ENCODE results near the gene PRICKLE4.
"Not testable (repeated sequence)": the region's sequence is repeated elsewhere in the genome, so short reads cannot be mapped to it uniquely, and the experiment has no call there.

The PRICKLE4 gene

DNA sequence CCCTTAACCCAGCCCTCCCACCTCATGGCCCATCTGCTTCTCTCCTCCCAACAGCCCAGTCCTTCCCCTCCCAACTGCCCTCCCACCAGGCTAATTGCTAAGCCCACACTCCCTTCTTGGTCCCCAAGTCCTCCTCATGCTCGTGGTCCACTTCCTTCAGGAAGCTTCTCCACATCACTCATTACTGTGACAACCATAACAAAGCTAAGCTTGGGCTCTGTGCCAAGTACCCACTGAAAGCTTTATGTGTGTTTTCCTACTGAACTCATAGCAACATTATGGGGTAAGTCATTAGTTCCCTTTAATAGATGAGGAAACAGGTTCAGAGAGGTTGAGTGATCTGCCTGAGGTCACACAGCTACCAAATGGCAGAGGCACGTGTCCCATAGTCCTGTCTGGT is 17.1 kb upstream of the PRICKLE4 start:
- H3F3A ChIP-seq (ENCODE audit: insufficient read depth) = no peaks in the 10 kb centered on the region
- no peak overlapping the region for H2AFZ ChIP-seq (ENCODE audit: low read depth, low read length, severe bottlenecking)
- no peaks in the 10 kb centered on the region for H4K20me1 ChIP-seq (ENCODE audit: low read depth, low read length)
- TF ChIP-seq, protein P1, sequence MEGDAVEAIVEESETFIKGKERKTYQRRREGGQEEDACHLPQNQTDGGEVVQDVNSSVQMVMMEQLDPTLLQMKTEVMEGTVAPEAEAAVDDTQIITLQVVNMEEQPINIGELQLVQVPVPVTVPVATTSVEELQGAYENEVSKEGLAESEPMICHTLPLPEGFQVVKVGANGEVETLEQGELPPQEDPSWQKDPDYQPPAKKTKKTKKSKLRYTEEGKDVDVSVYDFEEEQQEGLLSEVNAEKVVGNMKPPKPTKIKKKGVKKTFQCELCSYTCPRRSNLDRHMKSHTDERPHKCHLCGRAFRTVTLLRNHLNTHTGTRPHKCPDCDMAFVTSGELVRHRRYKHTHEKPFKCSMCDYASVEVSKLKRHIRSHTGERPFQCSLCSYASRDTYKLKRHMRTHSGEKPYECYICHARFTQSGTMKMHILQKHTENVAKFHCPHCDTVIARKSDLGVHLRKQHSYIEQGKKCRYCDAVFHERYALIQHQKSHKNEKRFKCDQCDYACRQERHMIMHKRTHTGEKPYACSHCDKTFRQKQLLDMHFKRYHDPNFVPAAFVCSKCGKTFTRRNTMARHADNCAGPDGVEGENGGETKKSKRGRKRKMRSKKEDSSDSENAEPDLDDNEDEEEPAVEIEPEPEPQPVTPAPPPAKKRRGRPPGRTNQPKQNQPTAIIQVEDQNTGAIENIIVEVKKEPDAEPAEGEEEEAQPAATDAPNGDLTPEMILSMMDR (IDR thresholded peaks at IDR 0.05; ENCODE audit: insufficient read depth, low read length, poor library complexity, severe bottlenecking) = no peak
- no peak for TF ChIP-seq EZH2phosphoT487 (conservative IDR thresholded peaks at IDR 0.05; ENCODE audit: low read length)
- H3K79me2 ChIP-seq (ENCODE audit: insufficient read depth, low read length) = no peaks in the 10 kb centered on the region
- no peak overlapping the region for H3K9ac ChIP-seq (ENCODE audit: low read length)
- no peak overlapping the region for H3K4me2 ChIP-seq (ENCODE audit: low read depth, low read length, poor library complexity, severe bottlenecking)
- H3K9me3 ChIP-seq (ENCODE audit: insufficient read depth, low read length) = no peaks in the 10 kb centered on the region
- H3K4me3 ChIP-seq (ENCODE audit: insufficient read depth, low read length, poor library complexity, severe bottlenecking) = no peak overlapping the region
- H3K27me3 ChIP-seq (ENCODE audit: low read length) = no peaks in the 10 kb centered on the region
- H3K36me3 ChIP-seq (ENCODE audit: low read length) = no peaks in the 10 kb centered on the region
- H3K9me2 ChIP-seq (replicated peaks; ENCODE audit: insufficient read depth, low read length) = no peaks in the 10 kb centered on the region
- H3K27ac ChIP-seq (ENCODE audit: low read depth, low read length) = no peak overlapping the region

DNA sequence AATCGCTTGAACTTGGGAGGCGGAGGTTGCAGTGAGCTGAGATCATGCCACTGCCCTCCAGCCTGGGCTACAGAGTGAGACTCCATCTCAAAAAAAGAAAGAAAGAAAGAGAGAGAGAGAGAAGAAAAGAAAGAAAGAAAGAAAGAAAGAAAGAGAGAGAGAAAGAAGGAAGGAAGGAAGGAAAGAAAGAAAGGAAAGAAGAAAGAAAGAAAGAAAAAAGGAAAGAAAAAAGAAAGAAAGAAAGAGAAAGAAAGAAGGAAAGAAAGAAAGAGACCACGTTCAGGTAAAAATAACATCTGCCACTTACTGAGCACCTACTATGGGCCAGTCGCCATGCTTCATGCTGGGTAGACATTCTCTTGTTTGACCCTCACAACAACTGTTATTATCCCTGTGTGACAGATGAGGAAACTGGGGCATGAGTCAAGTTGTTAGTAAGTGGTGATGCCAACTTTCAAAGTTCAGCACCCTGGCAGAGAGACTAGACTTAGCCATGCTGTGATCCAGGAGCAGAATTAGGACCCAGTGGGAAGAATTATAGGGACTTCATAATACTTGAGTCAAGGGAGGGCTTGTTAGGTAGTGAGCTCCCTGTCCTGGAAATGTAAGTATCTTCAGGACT is 14.4 kb upstream of the PRICKLE4 start:
- H2AFZ ChIP-seq (ENCODE audit: low read depth, low read length, severe bottlenecking); H3K4me3 ChIP-seq (ENCODE audit: insufficient read depth, low read length, poor library complexity, severe bottlenecking); H3K9ac ChIP-seq (ENCODE audit: low read length); H3K4me2 ChIP-seq (ENCODE audit: low read depth, low read length, poor library complexity, severe bottlenecking); H3K9me3 ChIP-seq (ENCODE audit: insufficient read depth, low read length); H3K27me3 ChIP-seq (ENCODE audit: low read length); H3K36me3 ChIP-seq (ENCODE audit: low read length); H3F3A ChIP-seq (ENCODE audit: insufficient read depth); H3K9me2 ChIP-seq (replicated peaks; ENCODE audit: insufficient read depth, low read length); H4K20me1 ChIP-seq (ENCODE audit: low read depth, low read length); H3K27ac ChIP-seq (ENCODE audit: low read depth, low read length); H3K79me2 ChIP-seq (ENCODE audit: insufficient read depth, low read length): not testable (repeated sequence)

DNA sequence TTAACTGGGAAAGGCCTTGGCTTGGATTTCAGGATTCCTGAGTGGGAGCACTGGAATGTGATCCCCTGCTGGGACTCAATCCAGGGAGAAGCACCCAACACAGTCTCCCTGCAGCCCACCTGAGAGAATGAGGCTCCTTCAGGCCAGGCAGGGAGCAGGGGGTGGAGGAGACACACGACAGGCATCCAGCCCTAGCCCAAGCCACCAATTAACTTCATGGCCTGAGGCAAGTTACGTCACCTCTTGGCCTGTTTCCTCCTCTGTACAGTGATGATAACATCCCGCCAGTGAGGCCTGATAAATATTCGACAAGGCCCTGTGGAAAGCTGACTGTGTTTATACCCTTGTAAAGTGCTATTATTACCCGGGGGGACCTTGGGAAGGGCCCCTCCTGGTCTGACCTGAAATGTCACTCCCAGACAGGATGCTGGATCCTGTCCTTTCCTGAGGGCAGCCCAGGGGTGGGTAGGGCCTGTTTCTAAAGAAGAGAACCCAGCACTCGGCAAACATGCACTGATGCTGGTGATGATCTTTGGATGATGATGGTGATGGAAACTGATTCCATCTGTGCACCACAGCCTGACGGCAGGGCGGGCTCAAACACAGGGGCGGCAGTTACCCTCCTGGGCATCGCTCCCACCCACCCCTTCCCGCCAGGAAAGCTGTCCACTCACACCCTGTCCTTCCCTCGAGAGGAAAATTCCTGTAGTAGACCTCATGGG is 13.3 kb upstream of the PRICKLE4 start:
- no peaks in the 10 kb centered on the region for H3F3A ChIP-seq (ENCODE audit: insufficient read depth)
- no peak overlapping the region for H2AFZ ChIP-seq (ENCODE audit: low read depth, low read length, severe bottlenecking)
- no peaks in the 10 kb centered on the region for H3K9me2 ChIP-seq (replicated peaks; ENCODE audit: insufficient read depth, low read length)
- TF ChIP-seq, protein P1 (IDR thresholded peaks at IDR 0.05; ENCODE audit: insufficient read depth, low read length, poor library complexity, severe bottlenecking) = no peak
- no peak for TF ChIP-seq EZH2phosphoT487 (conservative IDR thresholded peaks at IDR 0.05; ENCODE audit: low read length)
- no peaks in the 10 kb centered on the region for H3K36me3 ChIP-seq (ENCODE audit: low read length)
- no peaks in the 10 kb centered on the region for H3K27me3 ChIP-seq (ENCODE audit: low read length)
- H3K9me3 ChIP-seq (ENCODE audit: insufficient read depth, low read length) = no peaks in the 10 kb centered on the region
- no peak overlapping the region for H3K27ac ChIP-seq (ENCODE audit: low read depth, low read length)
- no peak overlapping the region for H3K4me3 ChIP-seq (ENCODE audit: insufficient read depth, low read length, poor library complexity, severe bottlenecking)
- H4K20me1 ChIP-seq (ENCODE audit: low read depth, low read length) = no peaks in the 10 kb centered on the region
- H3K4me2 ChIP-seq (ENCODE audit: low read depth, low read length, poor library complexity, severe bottlenecking) = no peak overlapping the region
- no peaks in the 10 kb centered on the region for H3K79me2 ChIP-seq (ENCODE audit: insufficient read depth, low read length)
- no peak overlapping the region for H3K9ac ChIP-seq (ENCODE audit: low read length)
